Gastroesophageal sphincter (tissue), 4 donors: ENCODE data around the gene ABHD17A. TPM values are rescaled to one million over a fixed set of nuclear protein-coding genes. Genes with fewer than 3 reads are reported as not detected.

ENCODE experiments used
- ATAC-seq: fragments of 150-250 bp; one replicate; pipeline ENCODE4 v1.9.1; 2016; ENCODE audit warnings: mild to moderate bottlenecking, moderate library complexity
- H3K27ac ChIP-seq, 4 donors: fragments of 200-600 bp; sonication (generic) in 3 of 4; 1 replicate in 3 of 4; 2 replicates in 1 of 4; pipeline ENCODE4 v1.5.1; 2016 to 2019
- H3K27me3 ChIP-seq: fragments of 200-600 bp; sonication (generic); one replicate; pipeline ENCODE4 v1.5.1; 2019
- H3K36me3 ChIP-seq, 2 donors: fragments of 200-600 bp; sonication (generic); one replicate each; pipeline ENCODE4 v1.5.1; 2019; ENCODE audit warnings: control low read depth in 1 of 2
- H3K4me1 ChIP-seq, 3 donors: fragments of 200-600 bp; sonication (generic); 1 replicate in 2 of 3; 2 replicates in 1 of 3; pipeline ENCODE4 v1.5.1; 2016 to 2019; ENCODE audit warnings: control low read depth in 2 of 3
- H3K4me3 ChIP-seq, 2 donors: fragments of 200-600 bp; sonication (generic); one replicate each; pipeline ENCODE4 v1.5.1; 2019; ENCODE audit warnings: mild to moderate bottlenecking in 1 of 2, moderate library complexity in 1 of 2
- H3K9me3 ChIP-seq, 3 donors: fragments of 200-600 bp; sonication (generic); one replicate each; pipeline ENCODE4 v1.5.1; 2017 to 2019; ENCODE audit warnings: control low read depth in 2 of 3
- CTCF ChIP-seq, 4 experiments: fragments of 200-600 bp in 2 of 4; fragments of 450-650 bp in 2 of 4; sonication (generic) in 1 of 4; IDR thresholded peaks; one replicate each; pipeline ENCODE4 v1.5.1; 2017 to 2019; ENCODE audit warnings: antibody characterized with exemption in 4 of 4, mild to moderate bottlenecking in 2 of 4, moderate library complexity in 2 of 4
- EP300 ChIP-seq: sonication (generic); formaldehyde crosslinking; IDR thresholded peaks from one replicate; pipeline ENCODE4 v1.6.1; 2017; ENCODE audit warnings: antibody characterized with exemption, mild to moderate bottlenecking
- POLR2A ChIP-seq, 2 donors: fragments of 450-650 bp; IDR thresholded peaks; one replicate each; pipeline ENCODE4 v1.6.1; 2017; ENCODE audit warnings: antibody characterized with exemption in 2 of 2, mild to moderate bottlenecking in 2 of 2, moderate library complexity in 1 of 2
- POLR2AphosphoS5 ChIP-seq: sonication (generic); formaldehyde crosslinking; IDR thresholded peaks from one replicate; pipeline ENCODE4 v1.6.1; 2017; ENCODE audit warnings: antibody characterized with exemption
- WGBS, 2 donors: methylation state at CpG; one replicate each; pipeline ENCODE4 v1.1.5; 2018; ENCODE audit warnings: low coverage in 1 of 2; 5-methylcytosine and 5-hydroxymethylcytosine counted together
- total RNA-seq, 4 donors: library from RNA; depleted of rRNA; stranded (reverse); fragments of >200 nt; gene quantifications; one replicate each; pipeline ENCODE4 v1.1.0, GENCODE V29; 2016

ABHD17A gene
- total RNA-seq, 4 donors from 2014 or later, result 80.0 to 117 (median 91.0) TPM

- H3K27ac ChIP-seq, result peak within 1 kb of the TSS in 3 of 4 donors; percentile 88 to 91 (median 88)
- no peaks in the 10 kb centered on the region for H3K9me3 ChIP-seq
- WGBS, 2 donors, result 0% methylated on average over 8 of the region's 92 CpGs; no CpG with 5 or more reads in 1 of the 2 donors
Observed at GRCh38 chr19:1905110-1905862, 20.0 kb upstream of the ABHD17A start, which contains the start of the genes ADAT3 and SCAMP4. Gene ADAT3, plus strand, starts transcription at chr19:1905399. Its CDS starts 6,649 bp downstream, at chr19:1912048. Gene SCAMP4, plus strand, starts transcription at chr19:1905399. Its CDS starts 9,621 bp downstream, at chr19:1915020.

GRCh38 chr19:1904860-1905109 is 19.5 kb upstream of the ABHD17A start:
- no peak for ATAC-seq
- Histone ChIP-seq H3K36me3 (no peaks in the 10 kb centered on the region), H3K4me3 (peak overlapping the region in 1 of 2 donors; percentile 73), H3K27ac (peak overlapping the region in 3 of 4 donors; percentile 88 to 91 (median 88)), H3K4me1 (peaks cover 0 to 54% (median 4%) of the 10 kb centered on the region in 3 donors), H3K27me3 (no peaks in the 10 kb centered on the region), H3K9me3 (no peaks in the 10 kb centered on the region)
- 49 to 51% methylated on average over 7 to 8 of the region's 8 CpGs for WGBS, 2 donors
- TF ChIP-seq POLR2AphosphoS5 (no peak), CTCF (IDR thresholded peaks at IDR 0.05) (no peak), POLR2A (IDR thresholded peaks at IDR 0.05) (no peak), EP300 (no peak)

More at GRCh38 chr19:1905110-1905862, 20.0 kb upstream of the ABHD17A start, which contains the start of the genes ADAT3 and SCAMP4:
- Histone ChIP-seq H3K4me3 (peak within 1 kb of the TSS; percentile 38 to 73), H3K36me3 (no peaks in the 10 kb centered on the region), H3K4me1 (peaks cover 0 to 58% (median 4%) of the 10 kb centered on the region in 3 donors), H3K27me3 (no peaks in the 10 kb centered on the region)
- TF ChIP-seq CTCF (IDR thresholded peaks at IDR 0.05), result peak in 2 of 4 experiments; percentile 15 to 27
- TF ChIP-seq POLR2A (IDR thresholded peaks at IDR 0.05), result peak; percentile 51 to 57
- no peak for TF ChIP-seq EP300
- TF ChIP-seq POLR2AphosphoS5, result peak; percentile 77
- peak; percentile 99 for ATAC-seq

- Histone ChIP-seq H3K4me3 (no peak overlapping the region), H3K9me3 (no peaks in the 10 kb centered on the region), H3K36me3 (no peaks in the 10 kb centered on the region), H3K27me3 (no peaks in the 10 kb centered on the region), H3K27ac (peak overlapping the region in 1 of 4 donors; percentile 38), H3K4me1 (peaks cover 0 to 38% (median 4%) of the 10 kb centered on the region in 3 donors)
- no peak for ATAC-seq
- no peak for TF ChIP-seq POLR2AphosphoS5
- no peak for TF ChIP-seq CTCF (IDR thresholded peaks at IDR 0.05)
- no peak for TF ChIP-seq POLR2A (IDR thresholded peaks at IDR 0.05)
- no peak for TF ChIP-seq EP300
- 56 to 67% methylated on average over 2 to 6 of the region's 6 CpGs for WGBS, 2 donors
Observed at GRCh38 chr19:1902923-1903322, 17.6 kb upstream of the ABHD17A start.

GRCh38 chr19:1901940-1902404 is 16.7 kb upstream of the ABHD17A start:
- no peak overlapping the region for H3K4me3 ChIP-seq
- TF ChIP-seq EP300, result no peak
- no peak for TF ChIP-seq POLR2A (IDR thresholded peaks at IDR 0.05)
- TF ChIP-seq POLR2AphosphoS5, result no peak
- no peak for TF ChIP-seq CTCF (IDR thresholded peaks at IDR 0.05)
- ATAC-seq, result no peak
- H3K27me3 ChIP-seq, result no peaks in the 10 kb centered on the region
- peaks cover 0 to 38% (median 4%) of the 10 kb centered on the region in 3 donors for H3K4me1 ChIP-seq
- peak overlapping the region in 3 of 4 donors; percentile 26 to 59 (median 36) for H3K27ac ChIP-seq
- H3K9me3 ChIP-seq, result no peaks in the 10 kb centered on the region
- no peaks in the 10 kb centered on the region for H3K36me3 ChIP-seq
- 62 to 100% methylated on average over 2 to 8 of the region's 16 CpGs for WGBS, 2 donors
